Activated CD4-positive, alpha-beta T cell treated with anti-CD3 and anti-CD28 coated beads, Interleukin-2, amount 50 U/mL, for 4 hours (primary cell): ENCODE data around the gene GPD1L.
"Not testable (repeated sequence)": the region's sequence is repeated elsewhere in the genome, so short reads cannot be mapped to it uniquely, and the experiment has no call there.

Source experiments
- DNase-seq, 2 experiments: peaks; one replicate each; pipeline ENCODE4 v3.0.0-alpha.2; 2020

Gene GPD1L

DNA sequence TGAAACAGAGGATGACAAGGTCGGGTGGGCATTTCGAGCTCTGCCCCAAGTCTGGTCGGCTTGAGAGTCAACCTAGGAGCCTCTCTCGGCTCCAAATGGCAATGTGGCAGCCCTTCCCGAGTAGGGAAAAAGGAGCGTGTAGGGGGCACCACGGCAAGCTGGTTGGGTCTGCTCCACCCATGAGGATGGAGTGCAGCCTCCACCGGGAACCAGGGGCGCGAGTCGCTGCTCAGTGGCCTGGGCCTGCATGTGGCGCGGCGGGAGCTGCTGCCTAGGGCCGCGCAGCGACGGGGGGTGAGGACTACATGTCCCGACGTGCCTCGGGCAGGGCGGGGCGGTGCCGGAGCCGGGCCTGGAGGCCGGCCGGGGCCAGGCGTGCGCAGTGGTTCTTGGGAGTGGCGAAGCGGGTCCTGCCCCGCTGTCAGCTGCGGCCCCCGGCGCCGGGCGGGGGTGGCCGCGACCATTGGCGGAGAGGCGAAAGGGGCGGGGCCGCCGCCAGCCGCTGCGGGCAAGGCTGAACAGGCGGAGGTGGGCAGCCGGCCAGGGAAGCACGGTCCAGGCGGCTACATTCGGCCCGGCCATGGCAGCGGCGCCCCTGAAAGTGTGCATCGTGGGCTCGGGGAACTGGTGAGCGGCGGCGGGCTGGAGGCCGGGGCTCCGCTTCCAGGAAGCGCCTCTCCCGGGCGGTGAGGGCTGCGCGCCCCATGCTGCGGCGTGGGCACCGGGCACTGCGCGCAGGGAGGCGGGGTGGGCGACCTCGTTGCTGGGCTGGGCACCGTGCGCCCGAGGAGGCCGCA is at the start of gene GPD1L:
TSS of gene GPD1L (plus strand) at position 489 of the 797 bp plus-strand sequence. CDS start at position 581, 92 bp downstream.
- peak; percentile 87 to 88 for DNase-seq

DNA sequence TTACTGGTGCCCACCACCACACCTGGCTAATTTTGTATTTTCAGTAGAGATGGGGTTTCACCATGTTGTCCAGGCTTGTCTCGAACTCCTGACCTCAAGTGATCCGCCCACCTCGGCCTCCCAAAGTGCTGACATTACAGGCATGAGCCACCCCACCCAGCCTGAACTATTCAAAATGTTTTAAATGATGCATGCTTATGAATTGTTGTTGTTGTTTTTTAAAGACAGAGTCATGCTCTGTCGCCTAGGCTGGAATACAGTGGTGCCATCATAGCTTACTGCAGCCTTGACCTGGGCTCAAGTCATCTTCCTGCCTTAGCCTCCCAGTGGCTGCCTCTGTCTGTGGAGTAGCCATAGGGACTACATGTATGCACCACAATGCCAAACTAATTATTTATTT is 48.0 kb upstream of the GPD1L start:
- not testable (repeated sequence) for DNase-seq

DNA sequence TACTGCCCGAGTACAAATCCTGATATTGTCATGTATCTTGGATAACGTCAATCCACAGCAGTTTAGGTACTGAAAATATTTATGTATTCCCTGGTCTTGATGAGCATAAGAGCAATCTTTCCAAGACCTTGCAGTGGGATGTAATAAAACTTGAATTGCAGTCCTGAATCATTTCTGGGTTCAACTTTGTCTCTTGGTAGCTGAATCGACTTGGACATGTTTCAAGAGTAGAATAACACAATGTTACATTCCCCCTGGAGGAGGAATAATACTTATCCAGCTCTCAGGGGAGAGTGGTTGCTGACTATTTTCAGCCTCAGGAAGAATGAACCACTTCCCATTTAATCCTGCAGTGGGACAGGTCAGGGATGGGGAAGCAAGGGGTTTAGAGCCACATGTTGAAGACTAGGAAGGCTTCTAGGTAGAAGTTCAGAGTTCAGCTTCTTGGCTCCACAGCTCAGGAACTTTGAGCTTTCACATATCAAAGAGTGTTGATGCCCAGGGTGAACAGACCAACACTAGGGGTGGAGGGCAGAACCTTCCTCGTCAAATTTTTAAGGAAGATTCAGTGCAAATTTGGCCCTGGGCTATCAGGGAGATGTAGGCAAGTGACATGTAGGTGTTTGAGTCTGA is 43.4 kb upstream of the GPD1L start:
- DNase-seq = no peak

DNA sequence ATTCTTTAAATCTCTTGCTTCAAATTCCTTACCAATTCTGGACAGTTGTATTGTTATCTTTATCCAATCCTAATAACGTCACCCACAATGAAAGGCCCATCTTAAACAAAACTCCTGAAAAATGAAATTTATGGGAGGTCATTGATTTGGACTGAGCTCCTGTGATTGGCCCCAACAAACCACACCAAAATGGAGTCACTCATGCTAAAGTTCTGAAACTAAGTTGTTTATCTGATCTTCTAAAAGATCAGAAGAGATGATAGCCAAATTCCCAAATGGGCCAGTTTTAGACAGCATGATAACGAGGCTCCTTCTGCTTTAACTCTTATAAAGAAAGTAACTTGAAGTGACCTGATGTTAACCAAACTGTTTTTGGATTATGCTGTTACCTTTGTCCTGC is 39.7 kb upstream of the GPD1L start:
- no peak for DNase-seq

DNA sequence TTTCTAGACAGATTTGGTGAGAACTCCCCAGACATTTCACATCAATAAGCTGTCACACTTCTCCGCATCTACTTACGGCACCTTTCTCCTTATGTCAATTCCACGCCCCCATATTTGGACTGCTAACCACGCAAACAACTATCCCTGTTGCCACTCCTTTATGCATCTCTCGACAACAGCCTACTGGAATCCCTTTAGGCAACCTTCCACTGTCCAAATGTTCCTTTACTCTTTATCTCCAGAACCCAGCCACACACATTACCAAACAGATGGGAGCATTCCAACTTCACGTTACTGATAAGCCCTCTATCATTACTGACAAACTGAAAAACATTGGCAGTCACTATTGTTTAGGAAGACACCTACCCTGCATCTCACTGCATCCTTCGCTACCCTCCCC is 32.2 kb upstream of the GPD1L start:
- DNase-seq = not testable (repeated sequence)

DNA sequence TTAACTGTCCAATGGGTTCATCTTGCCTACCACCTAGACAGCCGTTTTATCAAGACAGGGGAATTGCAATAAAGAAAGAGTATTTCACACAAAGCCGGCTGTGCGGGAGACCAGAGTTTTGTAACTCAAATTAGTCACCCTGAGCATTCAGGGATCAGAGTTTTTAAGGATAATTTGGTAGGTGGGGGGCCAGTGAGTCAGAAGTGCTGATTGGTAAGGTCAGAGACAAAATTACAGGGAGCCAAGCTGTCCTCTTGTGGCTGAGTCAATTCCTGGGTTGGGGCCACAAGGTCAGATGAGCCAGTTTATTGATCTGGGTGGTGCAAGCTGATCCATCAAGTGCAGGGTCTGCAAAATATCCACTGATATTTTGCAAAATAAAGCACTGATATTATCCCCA is 29.9 kb upstream of the GPD1L start:
- DNase-seq = no peak

DNA sequence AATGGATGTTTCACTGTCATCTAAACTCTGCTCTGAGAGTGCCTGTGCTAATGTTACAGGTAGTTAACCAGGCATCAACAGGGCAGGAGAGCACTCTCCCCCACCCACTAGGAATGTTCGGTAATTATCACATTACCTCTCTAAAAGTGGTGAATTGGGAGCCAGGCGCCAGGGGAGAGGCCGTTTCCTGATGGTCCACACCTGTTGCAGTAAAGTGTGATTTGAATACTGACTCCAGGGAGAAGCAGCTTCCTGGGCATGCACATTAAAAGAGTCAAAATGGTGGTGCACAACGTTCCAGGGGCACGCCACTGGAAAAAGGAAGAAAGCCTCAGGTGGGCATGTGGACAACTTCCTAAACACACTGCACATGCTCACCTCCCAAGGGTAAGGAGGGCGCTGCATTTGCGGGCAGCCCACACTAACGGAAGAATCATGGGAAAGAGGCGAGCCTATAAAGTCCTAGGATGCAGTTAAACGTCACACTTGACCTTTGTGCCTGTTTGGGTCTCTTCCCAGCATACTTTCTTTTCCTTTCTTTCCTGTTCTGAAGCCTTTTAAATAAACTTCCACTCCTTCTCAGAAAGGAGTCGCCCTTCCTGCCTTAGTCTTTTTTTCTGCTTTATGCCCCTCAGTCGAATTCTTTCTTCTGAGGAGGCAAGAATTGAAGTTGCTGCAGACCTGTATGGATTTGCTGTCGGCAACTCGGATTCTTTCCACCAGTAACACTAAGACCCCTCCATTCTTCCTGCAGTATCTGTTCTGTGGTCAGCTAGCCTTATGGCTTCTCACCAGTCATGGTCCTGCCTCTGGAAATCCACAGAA is 28.9 kb upstream of the GPD1L start:
- no peak for DNase-seq

DNA sequence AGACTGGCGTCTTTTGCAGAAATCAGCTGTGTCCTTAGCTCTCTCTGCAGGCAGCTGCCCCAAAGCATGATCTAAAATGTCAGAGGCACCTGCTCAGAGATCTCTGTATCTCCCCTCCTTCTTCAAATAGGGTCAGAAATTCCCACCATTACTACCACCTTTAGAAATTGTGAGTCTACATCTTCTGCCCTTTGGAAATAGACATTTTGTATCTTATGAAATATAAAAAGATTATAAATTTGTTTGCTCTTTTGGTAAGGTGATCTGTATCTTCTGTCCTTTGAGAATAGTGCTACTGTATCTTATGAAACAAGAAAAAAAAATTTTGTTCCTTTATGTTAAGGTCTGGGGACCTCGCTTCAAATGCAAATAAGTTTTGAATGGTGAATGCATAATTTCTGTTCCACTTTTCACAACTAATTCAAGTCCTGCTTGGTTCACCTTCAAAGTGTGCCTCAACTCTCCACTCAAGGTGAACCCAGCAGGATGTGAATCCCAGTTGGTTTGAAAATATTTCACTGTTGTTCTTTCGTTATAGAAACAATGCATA is 28.3 kb upstream of the GPD1L start:
- no peak for DNase-seq

DNA sequence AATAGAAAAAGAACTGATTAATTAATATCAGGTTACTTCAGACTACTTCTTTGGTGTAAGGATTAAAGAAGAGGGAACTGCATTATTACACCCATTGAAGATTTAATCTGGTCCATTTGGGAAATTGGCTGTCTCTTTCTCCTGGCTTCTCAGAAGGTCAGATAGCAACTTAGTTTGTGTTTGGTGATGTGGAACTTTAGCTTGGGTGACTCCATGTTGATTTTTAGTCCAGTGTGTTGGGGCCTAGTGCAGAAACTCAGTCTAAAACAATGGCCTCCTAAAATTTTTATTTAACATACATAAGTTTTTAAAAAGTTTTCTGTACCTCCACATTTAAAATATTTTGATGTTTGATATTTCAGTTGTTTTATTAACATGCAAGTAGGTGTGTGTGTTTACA is 27.6 kb upstream of the GPD1L start:
- no peak for DNase-seq

DNA sequence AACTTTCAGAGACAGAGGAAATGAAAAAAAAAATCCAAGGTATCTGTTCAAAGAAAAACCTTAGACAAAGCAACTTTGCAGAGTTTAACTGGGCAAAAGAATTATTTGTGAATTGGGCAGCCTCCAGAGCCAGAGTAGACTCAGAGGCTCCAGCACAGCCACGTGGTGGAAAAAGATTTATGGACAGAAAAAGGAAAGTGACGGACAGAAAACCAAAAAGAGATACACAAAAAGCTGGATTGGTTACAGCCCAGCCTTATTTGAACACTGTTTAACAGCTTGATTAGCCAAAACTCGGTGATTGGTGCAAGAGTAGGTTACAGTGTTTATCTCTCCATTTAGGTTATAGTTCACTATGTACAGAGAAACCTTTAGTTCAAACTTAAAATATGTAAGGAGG is 23.7 kb upstream of the GPD1L start:
- no peak for DNase-seq

DNA sequence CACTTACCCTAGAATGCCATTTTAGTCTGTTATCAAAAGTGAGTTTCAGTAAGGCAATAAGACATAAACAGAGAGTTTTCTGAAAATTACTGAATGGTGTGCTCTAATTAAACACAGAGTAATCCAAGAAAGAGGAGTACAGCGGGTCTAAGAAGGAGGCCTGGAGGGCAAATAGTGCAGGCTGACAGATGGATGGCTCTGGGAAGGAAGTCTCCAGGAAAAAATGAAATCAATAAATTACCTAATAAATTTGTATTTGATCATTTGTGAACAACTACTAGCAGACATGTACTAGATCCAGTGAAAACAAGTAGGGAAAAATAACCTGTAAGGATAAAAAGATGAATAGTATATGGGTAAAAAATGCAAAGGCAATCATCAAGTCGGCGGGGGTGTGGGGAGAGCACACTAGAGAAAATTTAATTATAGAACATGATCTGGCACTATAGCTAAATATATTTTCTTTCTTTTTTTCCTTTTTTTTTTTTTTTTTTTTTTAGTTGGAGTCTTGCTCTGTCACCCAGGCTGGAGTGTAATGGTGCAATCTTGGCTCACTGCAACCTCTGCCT is 22.6 kb upstream of the GPD1L start:
- no peak for DNase-seq

DNA sequence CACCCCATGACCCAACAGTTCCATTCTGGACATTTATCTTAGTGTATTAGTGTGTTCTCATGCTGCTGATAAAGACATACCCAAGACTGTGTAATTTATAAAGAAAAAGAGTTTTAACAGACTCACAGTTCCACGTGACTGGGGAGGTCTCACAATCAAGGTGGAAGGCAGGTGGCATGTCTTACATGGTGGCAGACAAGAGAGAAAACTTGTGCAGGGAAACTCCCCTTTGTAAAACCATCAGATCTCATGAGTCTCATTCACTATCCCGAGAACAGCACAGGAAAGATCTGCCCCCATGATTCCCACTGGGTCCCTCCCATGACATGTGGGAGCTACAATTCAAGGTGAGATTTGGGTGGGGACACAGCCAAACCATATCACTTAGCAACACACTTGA is 21.6 kb upstream of the GPD1L start:
- no peak for DNase-seq

DNA sequence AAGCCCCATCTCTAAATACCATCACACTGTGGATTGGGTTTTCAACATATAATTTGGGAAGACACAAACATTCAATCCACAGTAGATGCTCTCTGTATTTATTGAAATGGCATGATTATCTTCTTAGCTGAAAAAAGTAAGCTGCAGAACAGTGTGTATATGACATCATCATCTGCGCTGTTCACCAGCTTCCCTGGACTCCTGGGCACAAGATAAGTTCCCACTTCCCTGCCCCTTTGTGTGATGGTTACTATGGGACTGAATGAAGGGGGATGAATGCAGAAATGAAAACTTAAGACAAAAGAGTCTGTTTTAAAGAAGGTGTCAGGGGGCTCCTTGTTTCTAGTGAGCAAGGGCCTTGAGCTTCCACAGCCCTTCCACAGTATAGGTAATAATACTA is 20.0 kb upstream of the GPD1L start:
- DNase-seq = no peak

DNA sequence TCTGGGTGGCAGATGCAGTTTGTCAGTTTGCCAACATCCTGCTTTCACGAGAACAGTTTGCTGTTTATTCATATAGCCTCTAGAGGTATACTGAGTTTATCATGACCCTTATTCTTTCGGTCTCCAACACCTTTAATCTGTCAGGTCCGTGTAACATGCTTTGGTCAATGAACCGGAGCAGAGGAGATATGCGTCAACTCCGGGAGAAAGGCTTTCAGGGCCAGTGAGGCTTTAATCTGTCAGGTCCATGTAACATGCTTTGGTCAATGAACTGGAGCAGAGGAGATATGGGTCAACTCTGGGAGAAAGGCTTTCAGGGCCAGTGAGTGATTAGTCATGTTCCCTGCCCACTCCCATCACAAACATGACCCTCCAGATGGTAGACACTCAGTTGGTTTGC is 16.9 kb upstream of the GPD1L start:
- no peak for DNase-seq

DNA sequence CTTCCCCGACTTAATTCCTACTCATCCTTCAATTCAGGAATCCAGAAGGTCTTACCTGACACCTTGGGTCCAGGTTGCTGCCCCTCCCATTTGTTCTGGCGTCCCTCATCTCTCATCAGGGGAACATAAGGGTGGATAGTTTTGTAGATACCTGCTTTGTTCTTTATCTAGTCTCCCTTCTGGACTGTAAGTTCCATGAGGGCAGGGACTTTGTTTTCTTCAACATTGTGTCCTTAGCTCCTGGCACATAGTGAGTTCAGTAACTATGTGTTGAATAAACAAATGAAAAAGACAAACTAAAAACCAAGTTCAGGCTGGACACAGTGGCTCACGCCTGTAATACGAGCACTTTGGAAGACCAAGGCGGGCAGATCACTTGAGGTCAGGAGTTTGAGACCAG is 13.2 kb upstream of the GPD1L start:
- DNase-seq = no peak

DNA sequence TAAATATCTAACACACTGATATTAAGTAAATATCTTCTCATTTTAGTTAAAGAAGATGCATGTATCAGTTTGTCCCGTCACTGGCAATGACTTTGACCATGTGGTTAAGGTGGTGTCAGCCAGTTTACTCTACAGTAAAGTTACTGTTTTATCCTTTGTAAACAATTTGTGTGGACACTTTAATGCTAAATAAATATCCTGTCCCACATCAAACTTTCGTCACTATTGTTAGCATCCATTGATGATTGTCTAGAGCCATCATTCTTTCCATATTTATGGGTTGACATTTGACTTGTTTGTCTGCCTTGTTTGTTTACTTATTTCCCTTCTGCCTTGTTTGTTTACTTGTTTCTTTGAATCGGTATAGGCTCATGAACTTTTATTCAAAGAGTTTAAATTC is 11.0 kb upstream of the GPD1L start:
- no peak for DNase-seq

DNA sequence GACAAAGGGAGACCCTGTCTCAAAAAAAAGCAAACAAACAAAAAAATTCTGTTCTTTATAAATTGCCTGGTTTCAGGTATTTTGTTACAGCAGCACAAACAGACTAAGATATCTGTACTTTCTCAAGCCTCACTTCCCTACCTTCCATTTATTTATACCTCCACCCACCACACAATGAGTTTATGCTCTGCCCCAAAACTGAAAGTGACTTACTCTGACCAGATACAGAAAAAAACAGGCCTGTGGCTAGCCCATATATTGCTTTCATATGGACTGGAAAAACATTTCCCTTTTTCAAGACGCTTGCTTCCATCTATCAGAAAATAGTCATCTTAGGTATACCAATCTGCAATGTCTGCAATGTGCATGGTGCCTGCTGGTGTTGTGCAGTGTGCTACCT is 8.7 kb upstream of the GPD1L start:
- DNase-seq = no peak

DNA sequence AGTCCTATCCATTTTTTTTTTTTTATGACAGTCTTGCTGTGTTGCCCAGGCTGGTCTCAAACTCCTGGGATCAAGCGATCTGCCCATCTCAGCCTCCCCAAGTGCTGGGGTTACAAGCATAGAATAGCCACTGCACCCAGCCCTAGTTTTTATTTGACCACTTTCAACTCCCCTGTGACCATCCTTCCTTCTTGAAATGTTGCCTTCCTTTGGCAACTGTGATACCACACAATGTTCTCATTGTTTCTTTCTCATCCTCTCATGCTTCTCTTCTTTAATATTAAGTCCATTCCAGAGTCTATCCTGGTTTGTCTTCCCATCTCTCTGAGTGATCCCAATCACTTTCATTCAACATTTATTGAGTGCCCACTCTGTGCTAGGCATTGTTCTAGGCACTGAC is 7.9 kb upstream of the GPD1L start:
- DNase-seq = no peak

DNA sequence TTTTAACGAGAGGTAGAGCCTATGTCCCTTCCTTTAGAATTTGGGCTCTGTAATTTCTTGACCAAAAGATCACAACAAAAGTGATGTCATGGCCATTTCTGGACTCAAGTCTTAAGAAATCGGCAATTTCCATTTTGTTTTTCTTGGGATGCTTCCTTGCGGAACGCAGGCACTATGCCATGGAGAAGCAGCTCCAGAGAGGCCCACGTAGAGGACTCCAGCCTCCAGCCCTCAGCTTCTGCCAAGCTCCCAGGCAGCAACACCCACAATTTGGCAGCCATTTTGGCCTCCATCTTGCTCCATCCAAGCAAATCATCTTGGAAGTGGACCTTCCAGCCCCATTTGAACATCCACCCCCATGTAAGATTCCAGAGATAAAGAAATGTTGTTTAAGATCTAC is 6.0 kb upstream of the GPD1L start:
- DNase-seq = no peak

DNA sequence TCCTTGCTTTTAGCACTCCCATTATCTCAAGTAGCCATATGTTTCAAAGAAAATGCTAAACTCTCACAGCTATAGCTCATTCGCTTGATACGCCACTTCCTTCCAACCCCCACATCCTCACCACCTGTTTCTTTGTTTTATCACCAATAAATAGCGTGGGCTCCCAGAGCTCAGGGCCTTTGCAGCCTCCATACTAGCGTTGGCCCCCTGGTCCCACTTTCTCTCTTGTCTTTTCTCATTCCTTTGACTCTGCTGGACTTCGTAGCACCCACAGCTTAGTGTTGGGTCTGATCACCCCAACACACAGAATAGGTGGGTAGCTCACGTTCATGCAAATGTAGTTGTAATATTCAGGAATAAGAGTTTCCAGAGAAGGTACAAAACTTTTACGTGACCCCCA is 4.1 kb upstream of the GPD1L start:
- no peak for DNase-seq

DNA sequence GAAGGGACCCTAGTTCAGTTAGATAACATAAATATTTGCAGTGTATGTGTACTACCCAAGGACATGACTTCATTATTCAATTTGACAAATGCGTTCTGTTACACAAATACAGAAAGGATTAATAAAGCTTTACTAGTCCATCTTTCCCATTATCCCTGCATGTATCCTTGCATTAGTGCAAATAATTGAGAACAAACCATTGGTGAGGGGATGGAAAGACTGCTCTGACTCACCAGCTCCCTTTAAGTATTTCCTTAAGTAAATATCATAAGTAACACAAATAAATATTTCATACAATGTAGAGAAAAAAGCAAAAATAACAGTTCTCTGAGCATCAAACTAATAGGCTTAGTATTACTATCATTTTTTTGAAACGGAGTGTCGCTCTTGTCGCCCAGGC is 1.9 kb upstream of the GPD1L start:
- DNase-seq = no peak

DNA sequence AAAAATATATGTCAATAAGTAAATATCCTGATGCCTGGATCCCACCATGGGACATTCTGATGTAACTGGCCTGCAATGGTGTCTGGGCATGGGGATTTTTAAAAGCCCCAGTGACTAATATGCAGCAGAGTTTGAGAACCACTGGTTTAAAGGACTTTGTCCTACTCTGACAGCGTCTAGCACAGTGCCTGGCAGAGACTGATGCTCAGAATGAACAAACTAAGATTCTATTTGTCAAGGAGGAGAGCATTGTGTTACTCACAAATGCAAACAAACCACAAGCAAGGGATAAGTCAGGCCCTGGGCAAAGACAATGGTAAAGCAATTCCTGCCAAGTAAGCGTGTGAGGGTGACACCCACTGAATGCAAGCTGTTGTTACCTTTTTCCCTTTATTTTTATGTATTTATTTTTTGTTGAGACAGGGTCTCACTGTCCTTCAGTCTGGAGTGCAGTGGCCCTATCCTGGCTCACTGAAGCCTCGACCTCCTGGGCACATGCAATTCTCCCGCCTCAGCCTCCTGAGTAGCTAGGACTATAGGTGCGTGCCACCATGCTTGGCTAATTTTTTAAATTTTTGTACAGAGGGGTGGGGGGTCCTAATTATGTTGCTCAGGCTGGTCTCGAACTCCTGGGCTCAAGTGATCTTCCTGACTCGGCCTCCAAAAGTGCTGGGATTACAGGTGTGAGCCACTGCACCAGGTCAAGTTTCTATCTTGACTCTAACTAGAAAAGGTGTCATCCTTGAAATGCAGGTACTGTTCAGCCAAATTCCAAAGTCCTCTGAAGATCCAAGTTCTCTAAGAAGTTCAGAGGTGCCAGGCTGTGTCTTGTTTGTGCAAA is 909 bp upstream of the GPD1L start:
- no peak for DNase-seq
